MM.1S (cell line): ENCODE measurements around the gene ADCK1.
"Not testable (repeated sequence)": the region's sequence is repeated elsewhere in the genome, so short reads cannot be mapped to it uniquely, and the experiment has no call there.

Experiments used
- DNase-seq: peaks from one replicate; pipeline ENCODE4 v3.0.0-alpha.2; 2015
- H2AFZ ChIP-seq: fragments of 300-600 bp; sonication (generic); 2 replicates; pipeline ENCODE4 v1.6.0; 2016; ENCODE audit warnings: antibody characterized with exemption, low read length
- H3F3A ChIP-seq: fragments of 300-600 bp; sonication (generic); 2 replicates; pipeline ENCODE4 v1.6.1; 2016; ENCODE audit warnings: mild to moderate bottlenecking, antibody characterized with exemption, low read length, moderate library complexity, mixed read lengths; ENCODE audit not compliant: insufficient read depth
- H3K27ac ChIP-seq: fragments of 300-600 bp; sonication (generic); 2 replicates; pipeline ENCODE4 v1.5.1; 2016; ENCODE audit warnings: mild to moderate bottlenecking, low read length
- H3K27me3 ChIP-seq: fragments of 300-600 bp; sonication (generic); replicated peaks from 2 replicates; pipeline ENCODE4 v1.6.0; 2016; ENCODE audit warnings: low read length; ENCODE audit not compliant: insufficient read depth
- H3K36me3 ChIP-seq: fragments of 300-600 bp; sonication (generic); replicated peaks from 2 replicates; pipeline ENCODE4 v1.6.1; 2016; ENCODE audit warnings: mild to moderate bottlenecking, low read length, mixed read lengths; ENCODE audit not compliant: insufficient read depth
- H3K4me1 ChIP-seq: fragments of 300-600 bp; sonication (generic); 2 replicates; pipeline ENCODE4 v1.6.1; 2016; ENCODE audit warnings: low read length, mixed read lengths
- H3K4me2 ChIP-seq: fragments of 300-600 bp; sonication (generic); 2 replicates; pipeline ENCODE4 v1.6.0; 2016; ENCODE audit warnings: low read depth, low read length
- H3K4me3 ChIP-seq: fragments of 300-600 bp; sonication (generic); 2 replicates; pipeline ENCODE4 v1.5.1; 2016; ENCODE audit warnings: low read length, mixed read lengths
- H3K79me2 ChIP-seq: fragments of 300-600 bp; sonication (generic); 2 replicates; pipeline ENCODE4 v1.6.1; 2016; ENCODE audit warnings: mixed run types, low read length, mixed read lengths
- H3K9ac ChIP-seq: fragments of 300-600 bp; sonication (generic); 2 replicates; pipeline ENCODE4 v1.6.1; 2016; ENCODE audit warnings: low read length, mixed read lengths
- H3K9me2 ChIP-seq: fragments of 300-600 bp; sonication (generic); replicated peaks from 2 replicates; pipeline ENCODE4 v1.6.1; 2016; ENCODE audit warnings: mild to moderate bottlenecking, low read length, mixed read lengths; ENCODE audit not compliant: insufficient read depth
- H3K9me3 ChIP-seq: fragments of 300-600 bp; sonication (generic); replicated peaks from 2 replicates; pipeline ENCODE4 v1.6.1; 2016; ENCODE audit warnings: mild to moderate bottlenecking, low read length, mixed read lengths; ENCODE audit not compliant: insufficient read depth
- H4K20me1 ChIP-seq: fragments of 300-600 bp; sonication (generic); 2 replicates; pipeline ENCODE4 v1.6.1; 2016; ENCODE audit warnings: mild to moderate bottlenecking, low read length, moderate library complexity, mixed read lengths; ENCODE audit not compliant: insufficient read depth
- EZH2 ChIP-seq: fragments of 300-600 bp; sonication (generic); optimal IDR thresholded peaks from 2 replicates; pipeline ENCODE3; 2017; ENCODE audit warnings: low read depth, mild to moderate bottlenecking, antibody characterized with exemption, low read length, mixed read lengths
- EZH2phosphoT487 ChIP-seq: fragments of 300-600 bp; sonication (generic); IDR thresholded peaks from 2 replicates; pipeline ENCODE4 v1.6.1; 2018; ENCODE audit warnings: antibody characterized with exemption, low read length
- TF ChIP-seq, protein P1 (sequence below): fragments of 300-600 bp; sonication (generic); IDR thresholded peaks from 2 replicates; pipeline ENCODE4 v1.5.1; 2016; ENCODE audit warnings: antibody characterized with exemption, low read length, mixed read lengths

Gene ADCK1

DNA sequence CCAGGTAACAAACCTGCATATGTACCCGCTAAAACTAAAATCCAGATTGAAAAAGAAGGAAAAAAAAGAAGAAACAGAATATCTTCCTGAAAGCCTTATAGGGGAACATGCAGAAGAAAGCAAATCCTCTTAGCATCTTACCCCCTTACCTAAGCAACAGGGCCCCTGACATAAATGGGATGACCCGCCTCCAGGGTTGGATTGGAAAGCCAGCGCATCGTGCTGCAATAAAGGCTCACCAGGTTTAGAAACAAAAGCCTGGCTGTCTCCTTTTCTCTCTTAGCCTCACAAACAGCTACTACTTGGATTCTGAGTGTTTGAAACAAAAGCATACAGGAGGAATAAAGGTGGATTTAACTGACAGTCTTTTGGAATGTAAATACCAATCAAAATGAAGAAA is 13.8 kb upstream of the ADCK1 start:
- no peaks in the 10 kb centered on the region for H3K79me2 ChIP-seq
- H3K9me3 ChIP-seq, result no peaks in the 10 kb centered on the region
- H3K9ac ChIP-seq, result no peak overlapping the region
- DNase-seq, result no peak
- H4K20me1 ChIP-seq, result no peaks in the 10 kb centered on the region
- H3K27me3 ChIP-seq, result no peaks in the 10 kb centered on the region
- H3K4me3 ChIP-seq, result no peak overlapping the region
- no peaks in the 10 kb centered on the region for H3K36me3 ChIP-seq
- no peaks in the 10 kb centered on the region for H3F3A ChIP-seq
- H2AFZ ChIP-seq, result no peak overlapping the region
- no peak for TF ChIP-seq EZH2phosphoT487
- TF ChIP-seq, protein P1, sequence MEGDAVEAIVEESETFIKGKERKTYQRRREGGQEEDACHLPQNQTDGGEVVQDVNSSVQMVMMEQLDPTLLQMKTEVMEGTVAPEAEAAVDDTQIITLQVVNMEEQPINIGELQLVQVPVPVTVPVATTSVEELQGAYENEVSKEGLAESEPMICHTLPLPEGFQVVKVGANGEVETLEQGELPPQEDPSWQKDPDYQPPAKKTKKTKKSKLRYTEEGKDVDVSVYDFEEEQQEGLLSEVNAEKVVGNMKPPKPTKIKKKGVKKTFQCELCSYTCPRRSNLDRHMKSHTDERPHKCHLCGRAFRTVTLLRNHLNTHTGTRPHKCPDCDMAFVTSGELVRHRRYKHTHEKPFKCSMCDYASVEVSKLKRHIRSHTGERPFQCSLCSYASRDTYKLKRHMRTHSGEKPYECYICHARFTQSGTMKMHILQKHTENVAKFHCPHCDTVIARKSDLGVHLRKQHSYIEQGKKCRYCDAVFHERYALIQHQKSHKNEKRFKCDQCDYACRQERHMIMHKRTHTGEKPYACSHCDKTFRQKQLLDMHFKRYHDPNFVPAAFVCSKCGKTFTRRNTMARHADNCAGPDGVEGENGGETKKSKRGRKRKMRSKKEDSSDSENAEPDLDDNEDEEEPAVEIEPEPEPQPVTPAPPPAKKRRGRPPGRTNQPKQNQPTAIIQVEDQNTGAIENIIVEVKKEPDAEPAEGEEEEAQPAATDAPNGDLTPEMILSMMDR, result no peak
- no peak for TF ChIP-seq EZH2
- no peaks in the 10 kb centered on the region for H3K9me2 ChIP-seq
- no peak overlapping the region for H3K27ac ChIP-seq
- no peaks in the 10 kb centered on the region for H3K4me1 ChIP-seq
- H3K4me2 ChIP-seq, result no peak overlapping the region

DNA sequence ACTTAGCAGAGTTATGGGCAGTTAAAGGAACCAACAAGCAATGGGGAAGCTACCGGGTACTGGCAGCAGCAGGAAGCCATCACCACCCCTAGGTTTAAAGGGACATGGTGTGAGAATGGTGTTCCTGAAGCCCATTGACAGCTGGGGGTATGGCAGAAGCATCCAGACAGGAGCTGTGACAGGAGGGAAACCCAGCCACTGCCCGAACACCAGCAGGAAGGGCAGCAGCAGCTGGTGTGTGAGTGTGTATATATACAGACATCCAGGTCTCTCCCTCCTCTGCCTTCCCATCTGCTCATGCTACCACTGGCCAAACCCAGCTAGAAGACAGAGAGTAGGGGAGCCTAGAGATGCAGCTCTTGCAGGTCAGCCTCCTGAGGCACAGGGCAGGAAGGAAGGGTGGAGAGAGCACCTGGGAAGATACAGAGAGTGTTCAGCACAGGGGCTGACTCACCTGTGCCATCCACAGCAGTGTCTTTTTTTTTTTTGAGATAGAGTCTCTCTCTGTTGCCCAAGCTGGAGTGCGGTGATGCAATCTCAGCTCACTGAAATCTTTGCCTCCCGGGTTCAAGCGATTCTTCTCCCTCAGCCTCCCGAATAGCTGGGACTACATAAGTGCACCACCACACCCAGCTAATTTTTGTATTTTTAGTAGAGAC is 9.2 kb upstream of the ADCK1 start:
- Histone ChIP-seq H3K9ac (no peak overlapping the region), H3K9me3 (no peaks in the 10 kb centered on the region), H4K20me1 (no peaks in the 10 kb centered on the region), H3K9me2 (no peaks in the 10 kb centered on the region), H2AFZ (no peak overlapping the region), H3K4me1 (0 out of 2 replicates have a peak, but pooled peaks cover 4% of the 10 kb centered on the region), H3K4me3 (no peak overlapping the region), H3K79me2 (no peaks in the 10 kb centered on the region), H3K36me3 (no peaks in the 10 kb centered on the region), H3K27ac (no peak overlapping the region), H3K4me2 (no peak overlapping the region), H3F3A (no peaks in the 10 kb centered on the region), H3K27me3 (no peaks in the 10 kb centered on the region)
- TF ChIP-seq, protein P1, result no peak
- TF ChIP-seq EZH2, result no peak
- TF ChIP-seq EZH2phosphoT487, result no peak
- no peak for DNase-seq

DNA sequence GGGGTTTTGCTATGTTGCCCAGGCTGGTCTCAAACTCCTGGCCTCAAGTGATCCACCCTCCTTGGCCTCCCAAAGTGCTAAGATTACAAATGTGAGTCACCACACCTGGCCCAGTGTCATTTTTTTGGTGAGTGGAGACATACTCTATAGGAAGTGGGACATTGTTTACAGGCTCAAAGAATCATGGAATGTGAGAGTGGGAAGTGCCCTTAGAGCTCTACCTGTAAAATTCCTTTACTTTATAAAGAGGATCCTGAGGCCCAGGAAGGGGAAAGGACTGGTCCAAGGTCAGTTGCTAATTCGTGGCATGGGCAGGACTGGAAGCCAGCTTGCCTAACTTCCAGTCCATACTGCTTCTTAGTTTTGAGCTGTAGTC is 8.7 kb upstream of the ADCK1 start:
- no peak for DNase-seq
- TF ChIP-seq, protein P1, result no peak
- TF ChIP-seq EZH2phosphoT487, result no peak
- no peak for TF ChIP-seq EZH2
- no peaks in the 10 kb centered on the region for H3K9me2 ChIP-seq
- no peak overlapping the region for H2AFZ ChIP-seq
- H3K4me2 ChIP-seq, result no peak overlapping the region
- no peak overlapping the region for H3K4me3 ChIP-seq
- H3F3A ChIP-seq, result no peaks in the 10 kb centered on the region
- 0 out of 2 replicates have a peak, but pooled peaks cover 4% of the 10 kb centered on the region for H3K4me1 ChIP-seq
- no peaks in the 10 kb centered on the region for H3K27me3 ChIP-seq
- no peaks in the 10 kb centered on the region for H4K20me1 ChIP-seq
- no peaks in the 10 kb centered on the region for H3K79me2 ChIP-seq
- no peak overlapping the region for H3K27ac ChIP-seq
- H3K9me3 ChIP-seq, result no peaks in the 10 kb centered on the region
- no peaks in the 10 kb centered on the region for H3K36me3 ChIP-seq
- H3K9ac ChIP-seq, result no peak overlapping the region

DNA sequence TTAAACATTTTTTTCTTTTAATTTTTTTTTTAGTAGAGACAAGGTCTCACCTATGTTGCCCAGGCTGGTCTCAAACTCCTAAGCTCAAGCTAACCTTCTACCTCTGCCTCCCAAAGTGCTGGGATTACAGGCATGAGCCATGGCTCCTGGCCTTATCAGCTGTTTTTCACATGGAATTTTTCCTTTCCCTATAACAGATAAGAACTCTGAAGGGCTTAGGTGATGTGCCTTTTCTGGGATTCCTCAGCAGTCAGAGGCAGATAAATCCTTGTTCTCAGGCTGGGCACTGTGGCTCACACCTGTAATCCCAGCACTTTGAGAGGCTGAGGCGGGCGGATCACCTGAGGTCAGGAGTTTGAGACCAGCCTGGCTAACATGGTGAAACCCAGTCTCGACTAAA is 6.7 kb upstream of the ADCK1 start:
- H3K9me2 ChIP-seq, H3K27ac ChIP-seq, H3K4me2 ChIP-seq, H3K79me2 ChIP-seq, H3K9ac ChIP-seq, H4K20me1 ChIP-seq, H3K27me3 ChIP-seq, H3K4me3 ChIP-seq, DNase-seq, H3F3A ChIP-seq, H2AFZ ChIP-seq, H3K9me3 ChIP-seq, H3K36me3 ChIP-seq: not testable (repeated sequence)
- peaks cover 14% of the 10 kb centered on the region; the same call in 1 of the 2 replicates for H3K4me1 ChIP-seq
